HepG2 (cell line): Measurements from ENCODE around the gene RNASE13. TPM values are rescaled to one million over a fixed set of nuclear protein-coding genes. Genes with fewer than 3 reads are reported as not detected.
A peak's percentile ranks its signal among the peaks of the same experiment; 100 is the strongest.

ENCODE experiments used
- ATAC-seq: fragments of 200-7000 bp; cut with Tn5 transposase; 3 replicates; pipeline ENCODE4 v1.9.1; 2020; ENCODE audit warnings: mild to moderate bottlenecking, moderate library complexity
- BruUV-seq: library from RNA; stranded (reverse); fragments of 400-500 nt; replicated peaks from 2 replicates; lab custom pipeline; 2021; lab: Mats Ljungman, UMichigan
- CTCF ChIA-PET: fragments of 300-600 bp; formaldehyde crosslinking; extraction: SDS; loops from one replicate; lab custom pipeline; 2021; ENCODE audit warnings: low total read pairs, inconsistent platforms, low intra/inter-chr PET ratio; lab: Yijun Ruan, JAX
- POLR2A ChIA-PET: fragments of 350-600 bp; sonication (Branson Sonifier 250); formaldehyde crosslinking; loops from one replicate; lab custom pipeline; 2020; ENCODE audit warnings: antibody characterized with exemption, inconsistent platforms; lab: Yijun Ruan, JAX
- DNase-seq: peaks from one replicate; pipeline ENCODE4 v3.0.0-alpha.2; 2015; ENCODE audit warnings: low spot score
- FAIRE-seq: peaks from 3 replicates; lab custom pipeline; 2011; peaks lifted over from hg19 to GRCh38; lab: Jason Lieb, UNC
- H2AFZ ChIP-seq: one replicate; pipeline ENCODE4 v1.6.1; 2011; ENCODE audit warnings: low read length, inconsistent platforms
- H3K27ac ChIP-seq: fragments of 300-600 bp; 3 replicates; pipeline ENCODE4 v1.8.0; 2011; ENCODE audit warnings: mixed run types, mild to moderate bottlenecking, mixed read lengths, low read length, inconsistent platforms; ENCODE audit not compliant: insufficient read depth; ENCODE audit errors: extremely low read length
- H3K27me3 ChIP-seq, 2 experiments: fragments of 200-600 bp in 1 of 2; 2 replicates in 1 of 2; 3 replicates in 1 of 2; pipeline versions ENCODE4 v1.6.0 to v1.8.0; 2011; ENCODE audit warnings: low read length in 2 of 2, mild to moderate bottlenecking in 2 of 2, moderate library complexity in 2 of 2, inconsistent platforms in 1 of 2; ENCODE audit not compliant: insufficient read depth in 2 of 2, control insufficient read depth in 1 of 2
- H3K36me3 ChIP-seq, 2 experiments: fragments of 200-600 bp in 1 of 2; replicated peaks in 1 of 2; 2 replicates in 1 of 2; 3 replicates in 1 of 2; pipeline versions ENCODE4 v1.5.1 to v1.8.0; 2011; ENCODE audit warnings: low read length in 2 of 2, inconsistent platforms in 1 of 2; ENCODE audit not compliant: insufficient read depth in 2 of 2, control insufficient read depth in 1 of 2
- H3K4me1 ChIP-seq: 2 replicates; pipeline ENCODE4 v1.5.1; 2012; ENCODE audit warnings: low read length, inconsistent platforms; ENCODE audit not compliant: insufficient read depth
- H3K4me2 ChIP-seq: 2 replicates; pipeline ENCODE4 v1.6.0; 2011; ENCODE audit warnings: low read depth, low read length, inconsistent platforms
- H3K4me3 ChIP-seq, 3 experiments: fragments of 200-600 bp in 1 of 3; sonication (generic), shearing (Covaris generic) in 1 of 3; replicated peaks in 1 of 3; 2 replicates each; pipeline ENCODE4 v1.5.1; 2011 to 2016; ENCODE audit warnings: low read length in 3 of 3, inconsistent platforms in 2 of 3, low read depth in 2 of 3, mild to moderate bottlenecking in 2 of 3, control low read depth in 1 of 3, mixed read lengths in 1 of 3; ENCODE audit not compliant: insufficient read depth in 1 of 3
- H3K79me2 ChIP-seq: one replicate; pipeline ENCODE4 v1.6.1; 2011; ENCODE audit warnings: low read length, inconsistent platforms; ENCODE audit not compliant: insufficient read depth
- H3K9ac ChIP-seq: 2 replicates; pipeline ENCODE4 v1.6.0; 2011; ENCODE audit warnings: mild to moderate bottlenecking, low read depth, low read length, inconsistent platforms; ENCODE audit not compliant: insufficient read depth
- H3K9me3 ChIP-seq: 2 replicates; pipeline ENCODE4 v1.5.1; 2012; ENCODE audit warnings: mild to moderate bottlenecking, low read length
- H4K20me1 ChIP-seq: 2 replicates; pipeline ENCODE4 v1.6.0; 2011; ENCODE audit warnings: inconsistent platforms, mild to moderate bottlenecking, low read length, moderate library complexity; ENCODE audit not compliant: insufficient read depth
- ASH2L ChIP-seq: fragments of 300-600, 200-600 bp; sonication (generic); IDR thresholded peaks from 2 replicates; pipeline ENCODE4 v1.7.0; 2017; ENCODE audit warnings: low read depth, mild to moderate bottlenecking, moderate library complexity, mixed read lengths, low read length; ENCODE audit not compliant: insufficient read length
- BORCS8-MEF2B ChIP-seq: sonication (generic); formaldehyde crosslinking; IDR thresholded peaks from 2 replicates; pipeline ENCODE4 v1.8.0; 2022; ENCODE audit warnings: mild to moderate bottlenecking, missing genetic modification reagents
- ELF3 ChIP-seq: IDR thresholded peaks from 2 replicates; pipeline ENCODE4 v1.6.1; 2016; ENCODE audit warnings: missing genetic modification reagents, missing compliant biosample characterization
- GFI1 ChIP-seq: sonication (generic); formaldehyde crosslinking; IDR thresholded peaks from 2 replicates; pipeline ENCODE4 v1.5.0; 2020; ENCODE audit warnings: missing genetic modification reagents, mild to moderate bottlenecking, borderline replicate concordance
- KDM4B ChIP-seq: sonication (generic); formaldehyde crosslinking; IDR thresholded peaks from 2 replicates; pipeline ENCODE4 v1.4.0; 2020; ENCODE audit warnings: missing genetic modification reagents
- MIER3 ChIP-seq: IDR thresholded peaks from 2 replicates; pipeline ENCODE4 v1.6.1; 2016; ENCODE audit warnings: missing compliant biosample characterization, borderline replicate concordance
- NCOA2 ChIP-seq: sonication (generic); formaldehyde crosslinking; IDR thresholded peaks from 2 replicates; pipeline ENCODE4 v1.8.0; 2022; ENCODE audit warnings: inconsistent platforms
- NR2F1 ChIP-seq, 2 experiments: fragments of 450-650 bp in 1 of 2; formaldehyde crosslinking in 1 of 2; IDR thresholded peaks; 2 replicates each; pipeline versions ENCODE4 v1.5.0 to v1.6.1; 2016 to 2020; ENCODE audit warnings: mild to moderate bottlenecking in 1 of 2, missing compliant biosample characterization in 1 of 2, missing genetic modification reagents in 1 of 2, moderate library complexity in 1 of 2
- PPARG ChIP-seq: conservative IDR thresholded peaks from 2 replicates; pipeline ENCODE4 v1.6.1; 2016; ENCODE audit warnings: missing biosample characterization, missing genetic modification reagents
- PRMT3 ChIP-seq: sonication (generic); formaldehyde crosslinking; IDR thresholded peaks from 2 replicates; pipeline ENCODE4 v1.8.1; 2022; ENCODE audit warnings: low read depth, mild to moderate bottlenecking, moderate library complexity, missing genetic modification reagents, borderline replicate concordance
- YEATS4 ChIP-seq: sonication (generic); formaldehyde crosslinking; IDR thresholded peaks from 2 replicates; pipeline ENCODE4 v1.4.0; 2020; ENCODE audit warnings: missing genetic modification reagents, borderline replicate concordance
- ZEB1 ChIP-seq: IDR thresholded peaks from 2 replicates; pipeline ENCODE4 v1.6.1; 2012; ENCODE audit warnings: mild to moderate bottlenecking, low read depth, inconsistent platforms; ENCODE audit not compliant: insufficient replicate concordance
- WGBS: methylation state at CpG from one replicate; pipeline ENCODE4 v1.1.6; 2017; ENCODE audit warnings: low lambda C conversion rate; 5-methylcytosine and 5-hydroxymethylcytosine counted together
- in situ Hi-C: cut with HindIII; loops from 2 replicates; pipeline ENCODE4 v1.10.0; 2017; ENCODE audit warnings: low pct_unique_long_range_greater_than_20kb; ENCODE audit not compliant: extremely low pct_ligation_motif_present
- intact Hi-C: fragments of 100-400 bp; cut with micrococcal nuclease; formaldehyde crosslinking; loops from one replicate; pipeline ENCODE4 v1.10.0; 2022; ENCODE audit not compliant: unreplicated experiment
- polyA plus RNA-seq, 8 experiments: library from polyadenylated mRNA; depleted of rRNA in 3 of 8; stranded (reverse) in 7 of 8; unstranded in 1 of 8; fragments of >200 nt; fragmentation: Illumina TruSeq in 4 of 8; extraction: Trizol in 4 of 8; gene quantifications; 2 replicates each; pipeline versions ENCODE4 v1.2.1 to v1.2.3, GENCODE V29; 2011 to 2016; ENCODE audit warnings: low read depth in 4 of 8, missing spikeins in 1 of 8, mixed read lengths in 1 of 8; ENCODE audit not compliant: insufficient read depth in 1 of 8
- total RNA-seq, 5 experiments: library from RNA; depleted of rRNA; stranded (reverse); fragments of >200 nt; fragmentation: Illumina TruSeq; extraction: Trizol; gene quantifications; 2 replicates each; pipeline ENCODE4 v1.2.3, GENCODE V29; 2016; ENCODE audit warnings: low read depth in 1 of 5
- TF ChIP-seq, protein P1 (sequence below): sonication (generic); formaldehyde crosslinking; IDR thresholded peaks from 2 replicates; pipeline ENCODE4 v1.4.0; 2020; ENCODE audit warnings: missing genetic modification reagents
- TF ChIP-seq, protein P2 (sequence below): sonication (generic); formaldehyde crosslinking; IDR thresholded peaks from 2 replicates; pipeline ENCODE4 v1.4.0; 2020; ENCODE audit warnings: mild to moderate bottlenecking, low read depth, missing genetic modification reagents
- TF ChIP-seq, protein P3 (sequence below): sonication (generic); formaldehyde crosslinking; IDR thresholded peaks from 2 replicates; pipeline ENCODE4 v1.5.1; 2020; ENCODE audit warnings: missing genetic modification reagents, mild to moderate bottlenecking, borderline replicate concordance
- TF ChIP-seq, protein P4 (sequence below): IDR thresholded peaks from 2 replicates; pipeline ENCODE4 v1.6.1; 2016; ENCODE audit warnings: mild to moderate bottlenecking

Gene RNASE13
- total and polyA plus RNA-seq, 2 of the 13 experiments (the other 11 are each of a cell fraction or from before 2014, with no cell fraction given), result 1.0 TPM; not detected in 1

DNA sequence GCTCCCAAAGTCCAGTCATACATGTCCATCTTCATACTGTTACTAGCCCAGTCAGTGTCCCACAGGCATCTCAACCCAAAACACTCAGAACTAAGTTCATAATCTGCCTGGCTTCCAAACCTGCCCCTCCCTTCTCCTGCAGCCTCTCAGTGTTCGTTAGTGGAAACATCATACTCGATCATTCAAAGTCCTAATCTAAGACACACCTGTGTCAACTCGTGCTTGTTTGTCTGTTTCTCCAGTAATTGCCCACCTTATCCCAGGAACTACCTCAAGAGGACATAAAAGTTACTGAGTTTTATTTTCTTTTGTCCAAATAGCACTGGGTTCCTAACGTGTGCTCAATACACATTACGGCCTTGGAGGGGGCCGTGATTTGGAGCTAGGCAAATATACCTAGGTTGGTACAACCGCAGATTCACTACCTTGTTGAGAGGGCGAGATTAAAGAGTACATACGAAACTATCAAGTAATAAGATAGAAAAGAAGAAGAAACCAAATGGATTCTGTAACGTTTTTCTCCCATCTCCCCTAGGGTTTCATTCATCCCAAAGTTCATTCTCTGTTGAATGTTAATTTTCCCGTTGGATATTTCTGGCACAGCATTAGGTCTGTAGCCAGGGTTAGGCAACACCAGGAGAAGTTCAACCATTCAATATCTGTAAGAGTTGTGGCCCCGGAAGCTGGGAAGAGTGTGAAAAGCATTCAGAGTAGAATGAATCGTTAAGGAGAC lies 26.2 kb upstream of the RNASE13 start:
- Histone ChIP-seq H3K4me2 (peak overlapping the region; percentile 59), H3K4me1 (peaks cover 87% of the 10 kb centered on the region), H2AFZ (peak overlapping the region; percentile 16), H3K79me2 (no peaks in the 10 kb centered on the region), H3K36me3 (no peaks in the 10 kb centered on the region), H3K27me3 (no peaks in the 10 kb centered on the region), H3K4me3 (peak overlapping the region; percentile 5 to 17 (median 11); a peak in 2 of 6 replicates), H3K9ac (no peak overlapping the region), H3K27ac (peak overlapping the region; percentile 71), H4K20me1 (no peaks in the 10 kb centered on the region), H3K9me3 (no peaks in the 10 kb centered on the region)
- WGBS, result 15% methylated on average over 13 of the region's 13 CpGs
- in situ Hi-C loops (no loop called here), intact Hi-C loops (no loop called here)
- no peak for FAIRE-seq
- ChIA-PET CTCF (interaction anchor here (1.7 to 1.9 kb wide), 2 partner anchors 46 kb away, joined by 4 to 5 read pairs; no protein-coding TSS in a partner anchor), POLR2A (interaction anchor here (1.2 to 2.8 kb wide), 10 partner anchors 9 to 46 kb away, joined by 4 to 59 read pairs (median 8); partner anchors contain the start of genes ARHGEF40, NDRG2 and ZNF219)
- DNase-seq, result no peak
- BruUV-seq, result no TSS peak
- ATAC-seq, result peak; percentile 59
- TF ChIP-seq ASH2L, result peak; percentile 49
- peak; percentile 12; the same call in 1 of the 2 replicates for TF ChIP-seq NCOA2
- no peak for TF ChIP-seq ZEB1
- TF ChIP-seq, protein P1, sequence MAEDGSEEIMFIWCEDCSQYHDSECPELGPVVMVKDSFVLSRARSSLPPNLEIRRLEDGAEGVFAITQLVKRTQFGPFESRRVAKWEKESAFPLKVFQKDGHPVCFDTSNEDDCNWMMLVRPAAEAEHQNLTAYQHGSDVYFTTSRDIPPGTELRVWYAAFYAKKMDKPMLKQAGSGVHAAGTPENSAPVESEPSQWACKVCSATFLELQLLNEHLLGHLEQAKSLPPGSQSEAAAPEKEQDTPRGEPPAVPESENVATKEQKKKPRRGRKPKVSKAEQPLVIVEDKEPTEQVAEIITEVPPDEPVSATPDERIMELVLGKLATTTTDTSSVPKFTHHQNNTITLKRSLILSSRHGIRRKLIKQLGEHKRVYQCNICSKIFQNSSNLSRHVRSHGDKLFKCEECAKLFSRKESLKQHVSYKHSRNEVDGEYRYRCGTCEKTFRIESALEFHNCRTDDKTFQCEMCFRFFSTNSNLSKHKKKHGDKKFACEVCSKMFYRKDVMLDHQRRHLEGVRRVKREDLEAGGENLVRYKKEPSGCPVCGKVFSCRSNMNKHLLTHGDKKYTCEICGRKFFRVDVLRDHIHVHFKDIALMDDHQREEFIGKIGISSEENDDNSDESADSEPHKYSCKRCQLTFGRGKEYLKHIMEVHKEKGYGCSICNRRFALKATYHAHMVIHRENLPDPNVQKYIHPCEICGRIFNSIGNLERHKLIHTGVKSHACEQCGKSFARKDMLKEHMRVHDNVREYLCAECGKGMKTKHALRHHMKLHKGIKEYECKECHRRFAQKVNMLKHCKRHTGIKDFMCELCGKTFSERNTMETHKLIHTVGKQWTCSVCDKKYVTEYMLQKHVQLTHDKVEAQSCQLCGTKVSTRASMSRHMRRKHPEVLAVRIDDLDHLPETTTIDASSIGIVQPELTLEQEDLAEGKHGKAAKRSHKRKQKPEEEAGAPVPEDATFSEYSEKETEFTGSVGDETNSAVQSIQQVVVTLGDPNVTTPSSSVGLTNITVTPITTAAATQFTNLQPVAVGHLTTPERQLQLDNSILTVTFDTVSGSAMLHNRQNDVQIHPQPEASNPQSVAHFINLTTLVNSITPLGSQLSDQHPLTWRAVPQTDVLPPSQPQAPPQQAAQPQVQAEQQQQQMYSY (CRISPR knock-in tag), result no peak
- TF ChIP-seq GFI1 (CRISPR knock-in tag), result peak; percentile 58
- peak; percentile 16; the same call in 1 of the 2 replicates for TF ChIP-seq MIER3
- TF ChIP-seq BORCS8-MEF2B (CRISPR knock-in tag), result no peak
- TF ChIP-seq ELF3 (CRISPR knock-in tag), result peak; percentile 13; the same call in 1 of the 2 replicates
- no peak for TF ChIP-seq PRMT3 (CRISPR knock-in tag)
- no peak for TF ChIP-seq PPARG (CRISPR knock-in tag)
- TF ChIP-seq, protein P2, sequence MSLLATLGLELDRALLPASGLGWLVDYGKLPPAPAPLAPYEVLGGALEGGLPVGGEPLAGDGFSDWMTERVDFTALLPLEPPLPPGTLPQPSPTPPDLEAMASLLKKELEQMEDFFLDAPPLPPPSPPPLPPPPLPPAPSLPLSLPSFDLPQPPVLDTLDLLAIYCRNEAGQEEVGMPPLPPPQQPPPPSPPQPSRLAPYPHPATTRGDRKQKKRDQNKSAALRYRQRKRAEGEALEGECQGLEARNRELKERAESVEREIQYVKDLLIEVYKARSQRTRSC (CRISPR knock-in tag), result no peak
- TF ChIP-seq, protein P3, sequence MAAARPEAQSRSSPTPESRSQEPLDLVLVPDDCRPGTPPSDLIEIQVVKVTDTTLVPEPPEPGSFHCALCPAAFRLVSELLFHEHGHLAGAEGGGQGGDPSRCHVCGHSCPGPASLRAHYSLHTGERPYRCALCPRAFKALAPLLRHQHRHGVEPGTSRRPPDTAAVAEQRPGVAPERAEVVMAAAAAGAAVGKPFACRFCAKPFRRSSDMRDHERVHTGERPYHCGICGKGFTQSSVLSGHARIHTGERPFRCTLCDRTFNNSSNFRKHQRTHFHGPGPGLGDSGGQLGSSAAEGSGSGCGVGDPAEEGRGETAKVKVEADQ, result no peak
- TF ChIP-seq NR2F1 (CRISPR knock-in tag; IDR thresholded peaks at IDR 0.05), result no peak
- TF ChIP-seq, protein P4, sequence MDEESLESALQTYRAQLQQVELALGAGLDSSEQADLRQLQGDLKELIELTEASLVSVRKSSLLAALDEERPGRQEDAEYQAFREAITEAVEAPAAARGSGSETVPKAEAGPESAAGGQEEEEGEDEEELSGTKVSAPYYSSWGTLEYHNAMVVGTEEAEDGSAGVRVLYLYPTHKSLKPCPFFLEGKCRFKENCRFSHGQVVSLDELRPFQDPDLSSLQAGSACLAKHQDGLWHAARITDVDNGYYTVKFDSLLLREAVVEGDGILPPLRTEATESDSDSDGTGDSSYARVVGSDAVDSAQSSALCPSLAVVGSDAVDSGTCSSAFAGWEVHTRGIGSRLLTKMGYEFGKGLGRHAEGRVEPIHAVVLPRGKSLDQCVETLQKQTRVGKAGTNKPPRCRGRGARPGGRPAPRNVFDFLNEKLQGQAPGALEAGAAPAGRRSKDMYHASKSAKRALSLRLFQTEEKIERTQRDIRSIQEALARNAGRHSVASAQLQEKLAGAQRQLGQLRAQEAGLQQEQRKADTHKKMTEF (CRISPR knock-in tag), result 0 out of 2 replicates have a peak, but pooled peaks have one; percentile 32
- no peak for TF ChIP-seq KDM4B (CRISPR knock-in tag)
- TF ChIP-seq YEATS4 (CRISPR knock-in tag), result no peak
